Measurements from ENCODE around the gene EML1. TPM values are rescaled to one million over a fixed set of nuclear protein-coding genes. Genes with fewer than 3 reads are reported as not detected.

Gene EML1
- total RNA-seq, 2 experiments from 2014 or later, result 0.12 TPM; not detected in 1

DNA sequence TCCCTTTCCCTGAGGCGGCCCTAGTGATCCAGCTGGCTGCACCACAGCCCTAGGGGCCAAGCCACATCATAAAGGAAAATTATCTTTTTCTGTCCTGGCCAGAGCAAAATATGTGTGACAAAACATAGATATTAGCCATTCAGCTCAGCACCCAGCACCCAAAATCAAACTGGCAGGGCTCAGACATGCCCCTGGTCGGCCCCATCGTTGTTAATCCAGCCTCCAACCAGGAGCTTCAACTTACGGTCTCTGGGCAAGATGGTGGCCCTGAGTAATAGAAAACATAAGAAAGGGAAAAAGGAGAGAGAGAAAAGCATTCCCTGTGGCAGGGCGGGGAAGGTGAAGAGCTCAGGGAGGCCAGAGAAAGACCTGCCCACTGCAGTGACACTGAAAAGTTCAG is 111.9 kb downstream of the EML1 start:
- Mint-ChIP-seq H3K36me3 (ENCODE audit: low read depth) (no peaks in the 10 kb centered on the region), H3K27me3 (peaks cover 3% of the 10 kb centered on the region), H3K4me1 (no peaks in the 10 kb centered on the region), H3K27ac (no peak overlapping the region), H3K9me3 (peaks cover 5% of the 10 kb centered on the region), H3K4me3 (no peak overlapping the region)
- DNase-seq, result no peak
- ChIA-PET CTCF (no interaction called here), POLR2A (no interaction called here)

DNA sequence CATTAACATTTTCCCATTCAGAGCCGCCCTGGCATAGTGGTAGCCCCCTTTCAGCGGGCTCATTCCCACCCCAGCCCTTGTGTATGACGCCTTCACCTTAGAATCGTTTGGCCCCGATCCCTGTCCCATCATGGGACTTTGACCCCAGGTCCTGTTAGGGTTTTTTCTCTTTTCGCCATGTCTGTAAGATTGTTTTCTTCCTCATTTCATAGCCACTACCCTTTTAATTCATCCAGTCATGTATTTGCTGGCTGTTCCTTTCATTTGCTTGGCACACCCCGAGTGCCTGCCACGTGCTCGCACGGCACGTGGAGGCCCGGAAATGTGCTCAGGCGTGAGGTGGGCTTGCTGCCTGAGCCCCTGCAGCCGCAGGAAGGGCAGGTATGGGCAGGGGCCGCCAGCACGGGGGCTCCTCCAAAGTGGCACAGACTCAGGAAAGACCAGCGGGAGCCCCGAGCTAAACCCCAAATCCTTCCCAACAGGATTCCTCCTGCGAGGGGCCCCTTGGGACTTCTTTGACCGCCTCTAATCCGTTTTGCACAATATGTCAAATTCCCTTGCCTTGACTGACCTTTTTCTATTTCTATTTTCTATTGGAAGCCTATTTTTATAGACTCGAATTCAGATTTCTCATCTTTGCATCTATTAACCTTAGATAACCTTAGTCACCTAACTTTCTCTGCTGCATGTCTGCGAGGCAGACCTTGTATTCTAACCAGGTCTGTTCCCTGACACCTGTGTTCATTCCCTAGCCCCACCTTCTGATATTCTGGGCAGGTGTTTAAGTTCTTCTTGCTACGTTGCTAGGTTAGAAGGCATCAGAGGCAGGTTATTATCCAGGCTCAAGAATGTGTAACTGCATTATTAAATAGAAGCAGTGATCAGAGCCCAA is 114.8 kb downstream of the EML1 start:
- ChIA-PET CTCF (no interaction called here), POLR2A (no interaction called here)
- Mint-ChIP-seq H3K27ac (no peak overlapping the region), H3K27me3 (peaks cover 12% of the 10 kb centered on the region), H3K4me3 (no peak overlapping the region), H3K9me3 (peaks cover 3% of the 10 kb centered on the region), H3K4me1 (no peaks in the 10 kb centered on the region), H3K36me3 (ENCODE audit: low read depth) (no peaks in the 10 kb centered on the region)
- no peak for DNase-seq

DNA sequence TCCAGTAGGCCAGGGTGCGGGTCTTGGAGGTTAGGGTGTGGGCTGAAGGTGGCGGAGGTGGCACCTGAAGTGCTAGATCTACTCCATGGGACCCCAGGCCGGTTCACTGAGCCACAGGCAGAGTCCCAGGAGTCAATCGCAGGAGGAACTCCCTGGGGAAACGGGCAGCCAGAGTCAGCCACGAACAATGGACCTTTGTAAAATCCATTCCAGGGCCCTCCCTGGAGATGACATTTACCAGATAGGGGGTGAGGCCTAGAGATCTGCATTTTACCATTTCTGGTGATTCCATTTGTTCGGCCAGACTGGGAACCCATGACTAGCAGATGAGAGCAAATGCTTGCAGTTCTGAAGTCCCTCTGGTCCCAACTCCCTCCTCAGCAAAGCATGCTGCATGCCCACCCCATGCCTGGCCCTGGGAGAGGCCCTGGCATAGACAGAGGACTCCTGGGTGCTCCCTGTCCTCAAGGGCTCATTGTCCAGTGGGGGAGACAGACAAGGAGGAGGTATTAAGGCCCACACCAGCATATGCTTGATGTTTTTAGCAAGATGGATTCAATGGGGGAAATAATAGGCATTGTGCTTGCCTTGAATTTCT is 115.5 kb downstream of the EML1 start:
- no peak overlapping the region for H3K27ac Mint-ChIP-seq
- CTCF ChIA-PET, result no interaction called here
- H3K36me3 Mint-ChIP-seq (ENCODE audit: low read depth), result no peaks in the 10 kb centered on the region
- no peak for DNase-seq
- no peak overlapping the region for H3K4me3 Mint-ChIP-seq
- POLR2A ChIA-PET, result no interaction called here
- H3K9me3 Mint-ChIP-seq, result no peaks in the 10 kb centered on the region
- no peaks in the 10 kb centered on the region for H3K4me1 Mint-ChIP-seq
- peaks cover 9% of the 10 kb centered on the region for H3K27me3 Mint-ChIP-seq

DNA sequence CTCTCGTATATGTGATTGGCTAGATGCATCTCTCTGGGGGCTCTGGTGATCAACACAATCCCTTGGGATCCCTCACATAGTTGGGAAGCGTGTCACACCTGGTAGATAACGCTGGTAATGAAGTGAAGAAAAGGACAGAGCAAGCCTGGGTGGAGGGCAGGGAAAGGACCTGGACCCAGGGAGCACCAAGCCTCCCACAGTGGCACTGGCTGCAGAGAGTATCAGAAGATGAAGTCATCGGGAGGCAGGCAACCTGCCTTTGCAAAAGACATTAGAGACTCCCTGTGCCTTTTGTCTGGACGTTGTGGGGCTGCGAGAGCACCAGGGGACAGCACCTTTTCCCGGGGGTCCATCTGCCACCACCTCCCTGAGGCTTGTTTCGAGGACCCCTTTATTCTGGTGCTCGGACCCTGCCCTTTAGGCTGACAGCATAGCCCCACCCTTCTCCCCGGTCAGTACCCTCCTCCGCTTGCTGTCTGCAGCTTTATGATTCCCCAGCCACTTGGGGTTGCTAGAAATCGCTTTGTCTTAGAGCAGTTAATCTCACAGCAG is 116.4 kb downstream of the EML1 start:
- Mint-ChIP-seq H3K27ac (no peak overlapping the region), H3K4me1 (no peaks in the 10 kb centered on the region), H3K4me3 (no peak overlapping the region), H3K9me3 (no peaks in the 10 kb centered on the region), H3K36me3 (ENCODE audit: low read depth) (no peaks in the 10 kb centered on the region), H3K27me3 (peaks cover 12% of the 10 kb centered on the region)
- ChIA-PET POLR2A (no interaction called here), CTCF (no interaction called here)
- DNase-seq, result no peak

DNA sequence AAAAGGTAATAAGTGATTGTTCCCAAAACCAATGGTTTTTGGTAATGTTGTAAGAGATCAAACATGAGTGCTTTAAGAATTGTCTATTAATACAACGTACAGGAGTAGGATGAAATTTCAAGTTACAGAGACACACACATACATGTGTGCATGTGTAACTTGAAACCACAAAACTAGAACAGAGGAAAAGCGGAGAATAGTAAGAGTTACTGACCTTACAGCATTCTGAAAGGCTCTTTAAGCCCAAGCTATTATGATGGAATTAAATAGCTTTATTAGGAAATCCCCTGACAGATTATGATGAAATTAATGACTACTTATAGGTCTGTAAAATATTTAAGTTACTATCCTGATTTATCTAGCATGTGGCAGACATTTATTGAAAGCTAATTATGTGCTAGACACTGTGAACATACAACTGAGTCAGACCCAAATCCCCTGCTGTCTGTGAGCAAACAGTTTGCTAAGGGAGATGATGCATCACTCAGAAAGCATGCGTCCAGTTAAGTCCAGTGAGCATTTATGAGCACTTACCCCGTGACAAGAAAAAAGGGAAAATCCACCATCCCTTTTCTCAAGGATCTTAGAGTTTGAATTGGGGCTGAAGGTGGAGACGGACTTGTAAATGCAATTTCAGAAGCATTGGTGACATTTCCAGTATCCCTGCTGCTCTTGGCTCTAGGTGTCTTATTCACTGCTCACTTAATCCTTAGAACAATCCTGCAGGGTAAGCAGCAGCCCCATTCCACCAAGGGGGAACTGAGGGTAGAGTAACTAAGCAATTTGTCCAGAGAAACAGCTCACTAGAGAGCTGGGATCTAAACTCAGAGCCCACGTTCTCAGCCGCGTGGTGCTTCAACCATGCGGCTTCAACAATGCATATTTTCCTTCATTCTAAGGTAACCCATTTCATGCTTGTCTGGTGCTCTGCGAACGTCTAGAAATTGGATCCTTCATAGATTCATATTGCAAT is 117.4 kb downstream of the EML1 start:
- H3K36me3 Mint-ChIP-seq (ENCODE audit: low read depth), result no peaks in the 10 kb centered on the region
- no peak for DNase-seq
- peaks cover 16% of the 10 kb centered on the region for H3K27me3 Mint-ChIP-seq
- H3K4me1 Mint-ChIP-seq, result no peaks in the 10 kb centered on the region
- H3K4me3 Mint-ChIP-seq, result no peak overlapping the region
- no peak overlapping the region for H3K27ac Mint-ChIP-seq
- ChIA-PET POLR2A (no interaction called here), CTCF (interaction anchor here (1.4 kb wide), 1 partner anchor 11 kb away, joined by 4 read pairs; no protein-coding TSS in a partner anchor)
- no peaks in the 10 kb centered on the region for H3K9me3 Mint-ChIP-seq

DNA sequence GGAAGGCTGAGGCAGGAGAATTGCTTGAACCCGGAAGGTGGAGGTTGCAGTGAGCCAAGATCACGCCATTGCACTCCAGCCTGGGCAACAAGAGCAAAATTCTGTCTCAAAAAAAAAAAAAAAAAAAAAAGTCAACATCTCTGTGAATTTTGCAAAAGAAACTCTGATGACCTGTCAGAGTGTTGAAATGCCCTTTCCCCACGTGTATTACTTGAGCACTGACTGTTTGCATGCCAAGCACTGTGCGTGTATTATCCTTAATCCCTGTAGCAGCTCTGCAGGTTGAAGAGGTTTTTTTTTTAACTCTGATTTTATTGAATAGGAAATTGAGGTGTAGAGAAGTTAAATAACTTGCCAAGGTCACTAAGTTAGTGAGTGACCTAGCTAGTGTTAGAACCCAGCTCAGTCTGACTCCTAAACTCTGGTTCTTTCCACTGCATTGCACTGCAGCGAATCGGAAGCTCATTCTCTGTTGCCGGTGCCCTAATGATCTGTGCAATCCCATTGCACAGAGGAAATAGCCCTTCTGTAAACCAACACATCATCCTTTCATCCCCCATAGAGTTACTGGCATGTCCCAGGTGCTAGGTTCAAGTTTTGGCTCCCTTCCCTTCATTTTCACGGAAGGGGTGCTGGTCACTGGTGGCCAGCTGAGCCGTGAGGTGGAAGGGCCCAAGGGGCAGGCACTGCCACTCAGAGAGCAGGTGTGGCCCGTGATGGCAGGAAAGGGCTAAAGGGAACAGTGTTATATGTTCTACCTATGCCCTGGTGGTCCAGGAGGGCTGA is 122.3 kb downstream of the EML1 start:
- Mint-ChIP-seq H3K36me3 (ENCODE audit: low read depth) (no peaks in the 10 kb centered on the region), H3K4me1 (no peaks in the 10 kb centered on the region), H3K9me3 (no peaks in the 10 kb centered on the region), H3K27ac (no peak overlapping the region), H3K4me3 (no peak overlapping the region), H3K27me3 (peaks cover 24% of the 10 kb centered on the region)
- CTCF ChIA-PET, result interaction anchor here (0.6 kb wide), 1 partner anchor 391 kb away, joined by 3 read pairs; no protein-coding TSS in a partner anchor
- no peak for DNase-seq
- POLR2A ChIA-PET, result interaction anchor here (0.6 kb wide), 1 partner anchor 705 kb away, joined by 3 read pairs; no protein-coding TSS in a partner anchor

DNA sequence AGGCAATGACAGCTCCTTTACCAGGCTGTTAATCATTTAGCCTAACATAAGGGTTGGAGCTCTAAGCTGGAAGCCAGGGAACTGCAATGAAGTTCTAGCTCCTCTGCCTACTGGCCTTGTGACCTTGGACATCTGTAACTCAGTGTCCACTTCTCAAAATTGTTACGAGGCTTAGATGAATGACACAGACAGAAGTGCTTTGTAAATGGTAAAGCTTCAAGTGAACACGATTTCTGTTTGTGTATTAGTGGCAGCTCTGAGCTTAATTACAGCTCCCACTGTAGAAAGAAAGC is 122.8 kb downstream of the EML1 start:
- Mint-ChIP-seq H3K9me3 (no peaks in the 10 kb centered on the region), H3K36me3 (ENCODE audit: low read depth) (no peaks in the 10 kb centered on the region), H3K4me3 (no peak overlapping the region), H3K4me1 (no peaks in the 10 kb centered on the region), H3K27ac (no peak overlapping the region), H3K27me3 (peaks cover 24% of the 10 kb centered on the region)
- ChIA-PET POLR2A (no interaction called here), CTCF (no interaction called here)
- DNase-seq, result no peak

DNA sequence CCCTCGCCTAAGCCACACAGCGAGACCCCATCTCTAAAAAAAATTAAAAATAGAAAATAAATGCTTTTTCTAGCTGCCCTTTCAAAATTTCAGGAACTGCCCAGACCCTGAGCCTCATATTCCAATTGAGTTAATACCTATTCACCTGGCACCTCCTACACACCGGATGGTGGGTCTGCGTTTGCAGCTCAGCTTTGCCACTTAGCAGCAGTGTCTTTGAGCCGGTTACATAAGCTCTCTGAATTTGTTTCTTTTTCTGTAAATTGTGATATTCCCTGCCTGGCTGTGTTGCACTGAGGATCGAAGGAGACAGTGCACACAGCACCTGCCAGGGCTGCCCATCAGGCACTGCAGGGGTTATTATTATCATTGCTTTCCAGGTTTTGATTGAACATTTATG is 125.6 kb downstream of the EML1 start:
- POLR2A ChIA-PET, result no interaction called here
- Mint-ChIP-seq H3K4me1 (no peaks in the 10 kb centered on the region), H3K27me3 (peaks cover 16% of the 10 kb centered on the region), H3K36me3 (ENCODE audit: low read depth) (no peaks in the 10 kb centered on the region), H3K9me3 (no peaks in the 10 kb centered on the region), H3K4me3 (no peak overlapping the region), H3K27ac (no peak overlapping the region)
- CTCF ChIA-PET, result no interaction called here
- no peak for DNase-seq

DNA sequence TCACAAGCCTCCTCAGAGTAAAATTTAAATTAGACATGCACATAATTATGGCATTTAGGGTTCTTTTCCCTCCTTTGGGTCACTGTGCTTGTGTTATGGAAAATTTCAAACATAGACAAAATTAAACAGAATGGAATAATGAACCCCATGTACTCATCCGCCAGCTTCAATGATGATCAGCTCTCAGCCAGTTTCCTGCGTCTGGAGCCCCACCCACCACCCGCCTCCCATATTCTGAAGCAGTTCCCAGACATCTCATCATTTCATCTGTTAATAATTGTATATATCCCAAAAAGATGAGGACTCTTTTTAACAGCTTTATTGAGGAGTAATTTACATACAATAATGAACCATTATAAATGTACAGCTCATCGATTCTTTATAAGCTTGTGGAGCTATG is 128.2 kb downstream of the EML1 start:
- CTCF ChIA-PET, result no interaction called here
- Mint-ChIP-seq H3K36me3 (ENCODE audit: low read depth) (no peaks in the 10 kb centered on the region), H3K27ac (no peak overlapping the region), H3K4me3 (no peak overlapping the region), H3K4me1 (no peaks in the 10 kb centered on the region), H3K27me3 (peaks cover 5% of the 10 kb centered on the region), H3K9me3 (no peaks in the 10 kb centered on the region)
- DNase-seq, result no peak
- POLR2A ChIA-PET, result no interaction called here

DNA sequence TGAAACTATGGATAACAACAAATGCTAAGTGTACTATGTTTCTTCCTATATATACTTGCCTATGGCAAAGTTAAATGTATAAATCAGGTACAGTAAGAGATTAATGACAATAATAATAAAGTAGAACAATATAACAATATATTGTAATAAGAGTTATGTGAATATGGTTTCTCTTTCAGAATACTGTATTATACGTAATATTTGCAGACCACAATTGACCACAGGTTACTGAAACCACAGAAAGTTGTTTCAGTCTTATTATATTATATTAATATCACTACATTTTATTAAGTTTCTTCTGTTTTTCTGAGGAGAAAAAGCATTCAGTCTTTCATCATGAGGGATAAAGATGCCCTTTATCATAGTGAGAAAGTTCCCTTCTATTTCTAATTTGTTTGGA is 131.2 kb downstream of the EML1 start:
- H3K36me3 Mint-ChIP-seq (ENCODE audit: low read depth), result no peaks in the 10 kb centered on the region
- H3K9me3 Mint-ChIP-seq, result peaks cover 6% of the 10 kb centered on the region
- ChIA-PET CTCF (no interaction called here), POLR2A (no interaction called here)
- H3K4me3 Mint-ChIP-seq, result no peak overlapping the region
- no peaks in the 10 kb centered on the region for H3K27me3 Mint-ChIP-seq
- no peak overlapping the region for H3K27ac Mint-ChIP-seq
- DNase-seq, result no peak
- H3K4me1 Mint-ChIP-seq, result no peaks in the 10 kb centered on the region

DNA sequence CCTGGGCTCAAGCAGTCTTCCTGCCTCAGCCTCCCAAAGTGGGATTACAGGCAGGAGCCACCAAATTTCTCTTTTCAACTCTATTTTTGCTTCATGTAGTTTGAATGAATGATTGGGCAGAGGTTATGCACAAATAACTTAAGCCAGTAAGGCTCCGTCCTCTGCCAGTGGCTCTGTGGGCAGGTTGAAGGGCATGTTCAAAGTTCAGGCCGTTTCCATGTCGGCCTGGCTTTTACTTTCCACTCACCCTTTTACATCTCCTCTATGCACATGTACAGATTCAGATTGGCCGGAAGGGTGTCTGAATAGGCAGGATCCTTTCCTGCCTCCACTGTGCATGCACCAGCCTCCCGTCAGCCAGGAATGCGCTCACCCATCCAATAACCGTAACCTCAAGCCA is 132.3 kb downstream of the EML1 start:
- no peak overlapping the region for H3K4me3 Mint-ChIP-seq
- no peak overlapping the region for H3K27ac Mint-ChIP-seq
- POLR2A ChIA-PET, result no interaction called here
- peaks cover 6% of the 10 kb centered on the region for H3K9me3 Mint-ChIP-seq
- no peak for DNase-seq
- H3K4me1 Mint-ChIP-seq, result no peaks in the 10 kb centered on the region
- H3K36me3 Mint-ChIP-seq (ENCODE audit: low read depth), result no peaks in the 10 kb centered on the region
- H3K27me3 Mint-ChIP-seq, result no peaks in the 10 kb centered on the region
- CTCF ChIA-PET, result no interaction called here

DNA sequence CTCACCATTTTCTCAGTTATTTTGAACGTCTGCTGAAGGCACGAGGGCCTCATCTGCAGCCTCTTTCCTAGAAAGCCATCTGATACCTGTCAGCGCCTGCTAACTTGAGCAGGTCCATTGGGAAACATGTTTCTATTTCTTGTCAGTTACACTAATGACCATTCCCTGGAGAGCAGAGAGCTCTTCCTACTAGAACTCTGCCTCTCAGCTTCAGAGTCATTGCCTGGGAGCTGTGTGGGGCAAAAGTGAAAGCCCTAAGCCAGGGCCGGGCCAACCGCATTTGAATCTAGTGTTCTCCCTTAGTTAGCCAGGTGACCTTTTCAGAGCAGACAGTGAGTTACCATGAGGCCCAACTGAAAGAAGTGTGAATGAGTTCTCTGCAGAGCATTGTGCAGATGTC is 135.8 kb downstream of the EML1 start:
- no peaks in the 10 kb centered on the region for H3K4me1 Mint-ChIP-seq

More for the DNA sequence above, 135.8 kb downstream of the EML1 start:
- no peaks in the 10 kb centered on the region for H3K36me3 Mint-ChIP-seq (ENCODE audit: low read depth)
- CTCF ChIA-PET, result no interaction called here
- peaks cover 6% of the 10 kb centered on the region for H3K9me3 Mint-ChIP-seq
- H3K27me3 Mint-ChIP-seq, result no peaks in the 10 kb centered on the region
- DNase-seq, result no peak
- H3K27ac Mint-ChIP-seq, result no peak overlapping the region
- H3K4me3 Mint-ChIP-seq, result no peak overlapping the region
- POLR2A ChIA-PET, result no interaction called here
